Ishikawa (cell line): Measurements from ENCODE around the gene SMOC1.

Experiments
- EGR1 ChIP-seq: IDR thresholded peaks from 2 replicates; pipeline ENCODE4 v1.6.1; 2012
- MAX ChIP-seq: IDR thresholded peaks from 2 replicates; pipeline ENCODE4 v1.6.1; 2012
- RAD21 ChIP-seq: IDR thresholded peaks from 2 replicates; pipeline ENCODE4 v1.6.1; 2012; ENCODE audit warnings: low read depth
- REST ChIP-seq: IDR thresholded peaks from 2 replicates; pipeline ENCODE4 v1.6.1; 2012; ENCODE audit warnings: low read depth, mild to moderate bottlenecking
- TCF12 ChIP-seq: IDR thresholded peaks from 2 replicates; pipeline ENCODE4 v1.6.1; 2012; ENCODE audit warnings: low read depth
- TEAD4 ChIP-seq: IDR thresholded peaks from 2 replicates; pipeline ENCODE4 v1.6.1; 2012
- YY1 ChIP-seq: IDR thresholded peaks from 2 replicates; pipeline ENCODE4 v1.6.1; 2012; ENCODE audit warnings: low read depth

- TF ChIP-seq RAD21 (no peak), YY1 (no peak), TCF12 (no peak), REST (no peak), MAX (no peak), TEAD4 (no peak), EGR1 (no peak)
These were observed 120.1 kb downstream of the SMOC1 start for GRCh38 chr14:69999261-69999674.
